Measurements from ENCODE around the gene CCKAR.

The CCKAR gene

DNA sequence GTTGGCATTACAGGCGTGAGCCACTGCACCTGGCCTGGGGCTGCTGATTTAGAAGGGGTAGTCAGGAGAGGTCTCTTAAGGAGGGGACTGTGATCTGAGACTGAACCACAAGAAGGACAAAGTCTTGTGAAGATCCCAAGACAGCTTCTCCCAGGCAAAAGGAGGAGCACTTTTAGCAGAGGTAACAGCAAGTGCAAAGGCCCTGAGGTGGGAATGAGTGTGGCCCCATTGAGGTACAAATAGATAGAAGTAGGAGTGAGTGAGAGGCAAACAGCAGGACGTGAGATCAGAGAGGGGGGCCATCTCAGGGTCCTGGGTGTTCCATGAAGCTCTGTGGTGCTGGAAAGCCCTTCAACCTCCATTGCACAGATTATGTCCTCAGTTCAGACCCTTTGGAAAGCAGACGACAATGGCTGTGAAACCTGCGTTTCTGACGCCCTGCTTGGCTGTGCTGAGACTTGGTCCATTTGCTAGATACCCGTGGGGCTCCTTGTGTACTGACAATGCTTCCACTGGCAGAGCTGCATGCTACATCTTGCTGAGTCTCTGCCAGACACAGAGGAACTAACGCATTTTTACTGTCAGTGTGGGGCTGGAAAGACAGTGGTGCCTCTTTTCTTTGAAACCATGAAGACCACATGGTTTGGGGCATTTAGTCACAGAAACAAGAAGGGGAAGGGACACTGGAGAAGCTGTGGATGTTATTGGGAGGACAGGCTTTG lies 1.3 kb upstream of the CCKAR start:
- no peak for TF ChIP-seq CTCF (IDR thresholded peaks at IDR 0.05; ENCODE audit: insufficient read depth, low read depth, low read length, missing control alignments)
- no peak overlapping the region for H3K4me3 ChIP-seq (ENCODE audit: low read depth, low read length)
- no peak for DNase-seq (ENCODE audit: low read depth)

DNA sequence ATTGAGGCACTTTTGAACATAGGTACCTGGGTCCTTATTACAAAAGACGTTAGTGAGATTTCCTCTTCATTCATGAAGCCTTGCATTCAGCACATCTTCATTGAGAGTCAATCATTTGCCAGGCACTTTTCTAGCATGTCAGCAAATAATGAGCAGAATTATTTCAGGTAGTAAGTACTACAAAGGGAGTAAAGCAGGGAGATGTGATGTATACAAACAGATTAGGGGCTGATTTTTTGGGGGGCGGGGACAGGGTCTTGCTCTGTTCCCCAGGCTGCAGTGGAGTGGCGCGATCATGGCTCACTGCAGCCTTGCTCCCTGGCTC lies 638 bp upstream of the CCKAR start:
- DNase-seq (ENCODE audit: low read depth), result no peak
- no peak for TF ChIP-seq CTCF (IDR thresholded peaks at IDR 0.05; ENCODE audit: insufficient read depth, low read depth, low read length, missing control alignments)
- no peak overlapping the region for H3K4me3 ChIP-seq (ENCODE audit: low read depth, low read length)

GRCh38 chr4:26489101-26489985 lies 941 bp downstream of the CCKAR start:
- no peak for DNase-seq (ENCODE audit: low read depth)
- no peak overlapping the region for H3K4me3 ChIP-seq (ENCODE audit: low read depth, low read length)

DNA sequence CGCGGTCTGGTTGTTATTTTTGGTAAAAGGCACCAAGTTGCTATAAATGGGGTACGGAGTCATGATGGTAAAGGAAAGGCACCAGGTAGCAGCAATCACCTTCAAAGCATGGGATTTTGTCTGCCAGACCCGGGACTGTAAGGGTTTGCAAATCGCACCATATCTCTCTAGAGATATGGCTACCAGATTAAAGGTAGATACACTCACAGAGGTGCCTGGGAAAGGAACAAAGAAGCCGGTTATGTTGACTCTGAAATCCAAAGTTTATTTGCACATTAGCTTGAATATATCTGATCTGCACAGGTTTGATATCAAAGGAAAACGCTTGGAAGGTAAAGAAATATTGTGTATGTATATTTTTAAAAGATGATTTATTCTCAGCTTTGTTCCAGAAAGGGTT lies 4.6 kb downstream of the CCKAR start:
- TF ChIP-seq CTCF (IDR thresholded peaks at IDR 0.05; ENCODE audit: insufficient read depth, low read depth, low read length, missing control alignments), result no peak
- DNase-seq (ENCODE audit: low read depth), result no peak

More at GRCh38 chr4:26489101-26489985, 941 bp downstream of the CCKAR start:
- TF ChIP-seq CTCF (IDR thresholded peaks at IDR 0.05; ENCODE audit: insufficient read depth, low read depth, low read length, missing control alignments), result no peak

GRCh38 chr4:26484516-26484915 lies 5.8 kb downstream of the CCKAR start:
- no peak overlapping the region for H3K4me3 ChIP-seq (ENCODE audit: low read depth, low read length)
- no peak for DNase-seq (ENCODE audit: low read depth)
- TF ChIP-seq CTCF (IDR thresholded peaks at IDR 0.05; ENCODE audit: insufficient read depth, low read depth, low read length, missing control alignments), result no peak

More for the DNA sequence above, 4.6 kb downstream of the CCKAR start:
- H3K4me3 ChIP-seq (ENCODE audit: low read depth, low read length), result no peak overlapping the region

GRCh38 chr4:26484032-26484515 lies 6.2 kb downstream of the CCKAR start:
- no peak for DNase-seq (ENCODE audit: low read depth)
- no peak overlapping the region for H3K4me3 ChIP-seq (ENCODE audit: low read depth, low read length)
- no peak for TF ChIP-seq CTCF (IDR thresholded peaks at IDR 0.05; ENCODE audit: insufficient read depth, low read depth, low read length, missing control alignments)
